NCI-H748 (cell line): ENCODE measurements around the gene PECR.
"Not testable (repeated sequence)": the region's sequence is repeated elsewhere in the genome, so short reads cannot be mapped to it uniquely, and the experiment has no call there.

Experiments
- DNase-seq: peaks from one replicate; lab custom pipeline; 2025; ENCODE audit not compliant: unreplicated experiment; lab: John Stamatoyannopoulos, UW

PECR gene

DNA sequence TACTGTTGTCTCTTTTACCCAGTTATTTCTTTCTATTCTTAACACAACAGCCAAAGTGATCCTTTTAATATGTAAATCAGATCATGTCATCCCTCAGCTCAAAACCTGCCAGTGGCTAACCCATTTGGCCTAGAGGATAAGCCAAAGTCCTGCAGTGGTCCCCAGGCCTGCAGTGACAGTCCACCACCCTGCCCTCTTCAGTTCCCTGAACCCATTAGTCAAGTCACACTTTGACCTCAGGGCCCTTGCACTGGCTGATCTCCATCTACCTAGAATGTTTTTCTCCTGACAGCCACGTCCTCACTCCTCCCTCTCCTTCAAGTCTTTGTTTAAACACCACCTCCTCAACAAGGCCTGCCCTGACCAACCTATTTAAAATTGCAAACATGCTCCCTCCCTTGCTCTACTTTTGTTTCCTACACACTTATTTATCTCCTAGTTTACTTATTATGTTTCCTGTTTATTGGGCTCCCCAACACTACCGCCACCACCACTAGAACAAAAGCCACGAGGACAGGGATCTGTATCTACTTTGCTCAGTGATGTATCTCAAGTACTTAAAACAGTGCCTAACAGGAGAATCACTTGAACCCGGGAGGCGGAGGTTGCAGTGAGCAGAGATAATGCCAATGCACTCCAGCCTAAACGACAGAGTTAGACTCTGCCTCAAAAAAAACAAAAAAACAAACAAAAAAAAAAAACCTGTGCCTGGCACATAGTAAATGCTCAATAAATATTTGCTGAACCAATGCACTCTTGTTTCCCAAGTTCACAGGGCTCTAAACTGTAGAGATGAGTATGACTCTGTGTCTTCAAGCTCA, 77.5 kb downstream of the PECR start:
- no peak for DNase-seq

DNA sequence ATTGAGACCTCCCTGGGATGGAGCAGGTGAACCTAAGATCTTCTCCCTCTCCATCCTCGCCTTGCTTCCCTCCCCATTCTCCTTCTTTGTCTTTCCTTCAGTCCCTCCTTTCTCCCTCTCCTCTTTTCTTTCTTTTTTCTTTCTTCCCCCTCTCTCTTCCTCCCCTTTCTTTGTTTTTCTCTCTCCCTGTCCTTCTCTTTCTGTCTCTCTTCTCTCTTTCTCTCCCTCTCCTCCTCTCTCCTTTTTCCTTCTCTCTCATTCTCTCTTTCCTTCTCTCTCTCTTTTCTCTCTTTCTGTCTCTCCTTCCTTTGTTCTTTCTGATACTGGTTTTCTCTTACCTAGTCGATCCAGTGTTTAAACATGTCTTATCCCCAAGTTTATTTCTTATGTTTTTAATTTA, 78.9 kb downstream of the PECR start:
- no peak for DNase-seq

DNA sequence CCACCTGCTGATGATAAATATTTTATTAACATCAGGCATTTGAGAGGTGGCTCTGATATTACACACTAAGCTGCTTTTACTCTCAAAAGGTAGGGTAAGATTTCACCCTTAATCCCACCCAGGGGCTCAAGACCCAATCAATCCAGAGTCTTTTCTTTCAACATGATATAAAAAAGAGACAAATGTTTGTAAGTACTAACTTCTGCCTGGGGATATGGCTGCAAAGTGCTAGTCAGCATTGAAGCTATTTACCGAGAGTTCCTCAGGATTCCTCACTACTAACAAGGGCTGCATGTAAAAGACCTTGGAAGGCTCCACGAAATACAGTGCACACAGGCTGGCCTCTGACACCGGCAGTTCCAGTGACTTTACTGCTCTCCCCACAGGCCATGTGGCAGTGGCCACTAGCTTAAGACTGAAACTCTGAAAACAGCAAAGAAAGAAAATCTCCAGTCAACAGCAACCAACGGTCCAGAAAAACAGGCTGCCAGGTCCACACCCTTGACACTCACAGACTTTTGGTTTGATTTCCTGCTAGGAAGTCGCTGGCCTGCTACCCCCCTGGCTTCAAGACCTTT, 79.4 kb downstream of the PECR start:
- no peak for DNase-seq

DNA sequence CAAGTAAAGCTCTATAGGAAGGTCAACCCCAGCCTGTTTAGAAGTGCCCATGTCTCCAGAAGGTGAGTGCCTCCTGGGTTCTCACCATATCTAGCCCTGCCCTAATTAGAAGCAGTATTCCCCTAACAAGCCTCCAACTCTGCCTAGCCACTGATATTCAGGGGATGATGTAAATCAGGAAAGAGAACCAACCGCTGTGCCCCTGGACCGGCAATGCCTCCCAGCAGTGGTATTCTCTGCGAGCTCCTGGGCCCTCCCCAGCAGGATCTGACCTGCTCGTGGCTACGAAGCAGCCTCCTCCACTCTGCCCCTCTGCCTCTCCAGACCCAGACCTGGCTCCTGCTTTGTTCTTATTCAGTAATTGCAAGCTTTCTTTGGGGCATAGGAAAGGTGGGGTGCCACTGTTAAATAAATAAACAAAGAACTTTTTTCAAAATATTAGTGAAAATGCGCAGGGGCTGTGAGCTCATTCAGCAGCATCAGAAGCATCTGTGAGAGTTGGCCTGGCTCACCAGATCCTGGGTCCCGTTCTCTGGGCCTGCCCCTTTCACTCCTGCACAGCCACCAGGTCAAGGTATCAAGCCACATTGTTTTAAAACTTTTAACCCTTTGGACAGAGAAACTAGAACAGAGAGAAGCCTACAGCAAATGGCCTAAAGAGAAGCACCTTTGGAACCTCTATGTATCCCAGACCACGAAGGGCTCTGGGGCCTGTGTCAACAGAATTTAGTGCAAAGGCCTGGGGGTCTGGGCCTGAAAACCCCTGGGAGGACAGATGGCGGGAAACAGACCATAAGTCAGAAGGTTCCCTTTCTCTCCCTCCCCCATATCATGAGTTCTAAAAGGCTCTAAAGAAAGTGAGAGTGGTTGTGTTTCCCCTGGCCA, 80.2 kb downstream of the PECR start:
- DNase-seq, result no peak

DNA sequence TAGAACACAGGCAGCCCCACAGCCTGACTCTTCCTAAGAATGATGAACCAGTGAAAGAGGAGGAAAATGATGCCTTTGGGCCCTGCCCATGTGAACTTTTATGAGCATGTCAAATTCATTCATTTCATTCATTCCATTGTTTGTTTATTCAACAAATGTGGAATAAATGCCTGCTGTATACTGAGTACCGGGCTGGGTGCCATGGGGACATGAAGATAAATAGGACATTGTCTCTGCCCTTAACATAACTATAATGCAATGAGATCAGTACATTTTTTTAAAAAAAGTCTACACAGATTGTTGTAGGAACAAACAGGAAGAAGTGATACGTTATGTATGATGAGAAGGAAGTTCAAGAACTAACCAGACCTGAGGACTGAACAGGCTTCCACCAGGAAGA, 83.0 kb downstream of the PECR start:
- DNase-seq, result no peak

DNA sequence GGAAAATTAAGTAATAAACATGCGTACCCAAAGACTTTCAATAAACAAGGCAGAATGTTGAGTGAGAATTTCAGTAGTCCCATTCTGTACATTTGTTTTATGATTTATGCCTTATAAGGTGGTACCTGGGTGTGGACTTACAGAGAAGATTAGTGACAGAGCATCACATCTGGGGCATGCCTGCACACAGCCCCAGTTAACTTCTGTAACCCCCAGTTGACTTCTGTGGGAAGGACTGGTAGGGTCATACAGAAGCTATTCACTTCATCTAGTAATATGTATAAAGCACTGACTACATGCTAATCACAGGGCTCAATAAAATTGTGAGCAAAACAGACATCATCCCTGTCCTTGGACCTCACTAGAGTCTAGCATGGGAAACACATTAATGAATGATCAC, 84.4 kb downstream of the PECR start:
- no peak for DNase-seq

DNA sequence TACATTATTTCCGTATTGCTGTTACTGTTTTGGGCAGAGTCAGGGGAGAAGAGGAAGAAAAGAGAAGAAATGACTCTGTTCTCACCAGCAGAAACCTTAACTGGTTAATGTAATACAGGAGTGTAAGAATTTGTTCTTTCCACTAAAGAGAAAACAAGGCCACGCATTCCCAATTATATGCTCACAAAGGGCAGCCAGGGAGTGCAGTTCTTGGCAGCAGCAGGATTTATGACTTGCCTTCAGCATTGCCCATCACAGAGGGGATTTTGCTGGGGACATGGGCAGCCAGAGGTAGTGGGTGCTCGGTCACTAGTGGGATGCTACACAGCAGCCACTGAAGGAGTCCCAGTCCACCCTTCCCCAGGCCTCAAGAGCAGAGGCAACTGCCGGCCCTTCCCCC, 86.7 kb downstream of the PECR start:
- DNase-seq, result no peak

DNA sequence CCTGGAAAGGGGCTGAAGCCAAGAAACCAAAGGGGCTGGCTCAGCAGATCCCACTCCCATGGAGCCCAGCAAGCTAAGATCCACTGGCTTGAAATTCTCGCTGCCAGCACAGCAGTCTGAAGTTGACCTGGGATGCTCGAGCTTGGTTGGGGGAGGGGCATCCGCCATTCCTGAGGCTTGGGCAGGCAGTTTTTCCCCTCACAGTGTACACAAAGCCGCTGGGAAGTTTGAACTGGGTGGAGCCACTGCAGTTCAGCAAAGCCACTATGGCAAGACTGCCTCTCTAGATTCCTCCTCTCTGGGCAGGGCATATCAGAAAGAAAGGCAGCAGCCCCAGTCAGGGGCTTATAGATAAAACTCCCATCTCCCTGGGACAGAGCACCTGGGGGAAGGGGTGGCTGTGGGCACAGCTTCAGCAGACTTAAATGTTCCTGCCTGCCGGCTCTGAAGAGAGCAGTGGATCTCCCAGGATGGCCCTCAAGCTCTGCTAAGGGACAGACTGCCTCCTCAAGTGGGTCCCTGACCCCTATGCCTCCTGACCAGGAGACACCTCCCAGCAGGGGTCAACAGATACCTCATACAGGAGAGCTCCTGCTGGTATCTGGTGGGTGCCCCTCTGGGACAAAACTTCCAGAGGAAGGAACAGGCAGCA, 92.9 kb downstream of the PECR start:
- DNase-seq, result not testable (repeated sequence)
